Fibroblast of villous mesenchyme (primary cell): ENCODE data around the gene DSP. TPM values are rescaled to one million over a fixed set of nuclear protein-coding genes. Genes with fewer than 3 reads are reported as not detected.

Experiments used
- DNase-seq: peaks from one replicate; pipeline ENCODE4 v3.0.0-alpha.2; 2010; ENCODE audit warnings: low read depth
- H3K4me3 ChIP-seq: 2 replicates; pipeline ENCODE4 v1.5.1; 2011; ENCODE audit warnings: low read depth, mild to moderate bottlenecking, low read length
- total RNA-seq: library from RNA; depleted of rRNA; stranded (reverse); fragments of >200 nt; gene quantifications from 2 replicates; pipeline ENCODE4 v1.2.3, GENCODE V29; 2012
- TF ChIP-seq, protein P1 (sequence below): IDR thresholded peaks from 2 replicates; pipeline ENCODE4 v1.5.1; 2012; ENCODE audit warnings: low read depth, mild to moderate bottlenecking, low read length; ENCODE audit not compliant: insufficient read depth

DSP gene
- total RNA-seq, 1 donor, result 28.1 TPM

DNA sequence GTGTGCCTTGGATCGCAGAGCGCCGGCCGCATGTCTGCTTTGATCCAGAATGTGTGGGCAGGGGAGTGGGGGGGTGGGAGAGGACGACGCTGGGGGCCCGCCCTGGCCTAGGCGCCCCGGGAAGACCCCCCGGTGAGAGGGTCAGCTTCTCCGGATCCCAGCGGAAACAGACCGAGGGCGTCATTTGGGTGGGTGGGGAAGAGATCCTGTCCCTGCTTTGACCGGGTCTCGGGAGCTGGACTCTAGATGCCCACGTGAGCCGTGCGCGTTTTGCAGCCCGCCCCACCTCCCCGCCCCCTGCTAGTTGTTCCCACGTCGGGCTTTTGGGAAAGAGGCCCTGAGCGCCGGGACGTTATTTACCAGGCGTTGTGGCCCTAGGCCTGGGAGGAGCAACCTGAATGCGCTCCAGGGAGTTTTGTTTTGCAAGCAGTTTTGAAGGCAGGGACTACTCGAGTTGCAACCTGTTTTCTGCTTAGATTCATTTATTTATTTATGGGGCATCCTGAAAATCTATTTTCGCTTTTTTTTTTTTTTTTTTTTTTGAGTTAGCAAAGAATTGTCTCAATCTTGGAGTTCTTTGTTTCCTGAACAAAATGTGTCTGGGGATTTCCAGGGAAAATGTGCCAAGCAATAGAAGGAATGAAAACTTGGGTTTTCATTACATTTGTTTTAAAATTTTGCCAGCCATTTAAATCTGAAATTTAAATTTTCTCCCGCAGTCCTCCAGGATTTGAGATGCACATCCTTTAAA is 1.6 kb downstream of the DSP start:
- peak overlapping the region; percentile 56 for H3K4me3 ChIP-seq
- TF ChIP-seq, protein P1, sequence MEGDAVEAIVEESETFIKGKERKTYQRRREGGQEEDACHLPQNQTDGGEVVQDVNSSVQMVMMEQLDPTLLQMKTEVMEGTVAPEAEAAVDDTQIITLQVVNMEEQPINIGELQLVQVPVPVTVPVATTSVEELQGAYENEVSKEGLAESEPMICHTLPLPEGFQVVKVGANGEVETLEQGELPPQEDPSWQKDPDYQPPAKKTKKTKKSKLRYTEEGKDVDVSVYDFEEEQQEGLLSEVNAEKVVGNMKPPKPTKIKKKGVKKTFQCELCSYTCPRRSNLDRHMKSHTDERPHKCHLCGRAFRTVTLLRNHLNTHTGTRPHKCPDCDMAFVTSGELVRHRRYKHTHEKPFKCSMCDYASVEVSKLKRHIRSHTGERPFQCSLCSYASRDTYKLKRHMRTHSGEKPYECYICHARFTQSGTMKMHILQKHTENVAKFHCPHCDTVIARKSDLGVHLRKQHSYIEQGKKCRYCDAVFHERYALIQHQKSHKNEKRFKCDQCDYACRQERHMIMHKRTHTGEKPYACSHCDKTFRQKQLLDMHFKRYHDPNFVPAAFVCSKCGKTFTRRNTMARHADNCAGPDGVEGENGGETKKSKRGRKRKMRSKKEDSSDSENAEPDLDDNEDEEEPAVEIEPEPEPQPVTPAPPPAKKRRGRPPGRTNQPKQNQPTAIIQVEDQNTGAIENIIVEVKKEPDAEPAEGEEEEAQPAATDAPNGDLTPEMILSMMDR, result no peak
- peak; percentile 44 for DNase-seq

DNA sequence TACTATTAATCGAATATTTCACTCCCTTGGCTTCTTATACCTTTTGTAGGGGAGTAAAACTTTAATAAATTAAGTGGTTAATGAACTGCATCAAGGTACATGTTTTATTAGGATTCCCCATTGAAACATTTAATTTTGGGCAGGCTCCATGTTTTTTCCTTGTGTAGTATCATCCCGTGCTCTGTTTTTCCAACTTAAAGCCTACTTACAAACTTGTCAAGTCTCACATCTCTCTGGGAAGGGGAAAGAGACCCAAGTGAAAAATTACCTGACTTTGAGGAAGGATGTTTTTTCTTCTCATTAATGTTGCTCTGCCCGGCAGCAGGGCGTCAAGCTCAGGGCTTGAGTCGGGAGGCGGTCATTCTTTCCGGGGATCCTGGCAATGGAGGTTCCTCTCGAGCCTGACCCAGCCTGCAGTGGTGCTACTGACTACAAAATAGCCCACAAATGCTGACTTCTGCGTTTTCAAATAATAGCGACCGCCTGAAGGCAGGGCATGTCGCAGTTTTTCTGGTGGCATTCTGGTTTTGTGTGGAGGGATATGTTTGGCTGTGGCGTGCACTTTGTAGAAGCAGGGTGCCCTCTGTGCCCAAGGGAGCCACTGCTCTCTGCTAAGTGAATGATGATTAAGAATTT is 2.4 kb downstream of the DSP start:
- H3K4me3 ChIP-seq, result no peak overlapping the region
- TF ChIP-seq, protein P1, result no peak
- no peak for DNase-seq

DNA sequence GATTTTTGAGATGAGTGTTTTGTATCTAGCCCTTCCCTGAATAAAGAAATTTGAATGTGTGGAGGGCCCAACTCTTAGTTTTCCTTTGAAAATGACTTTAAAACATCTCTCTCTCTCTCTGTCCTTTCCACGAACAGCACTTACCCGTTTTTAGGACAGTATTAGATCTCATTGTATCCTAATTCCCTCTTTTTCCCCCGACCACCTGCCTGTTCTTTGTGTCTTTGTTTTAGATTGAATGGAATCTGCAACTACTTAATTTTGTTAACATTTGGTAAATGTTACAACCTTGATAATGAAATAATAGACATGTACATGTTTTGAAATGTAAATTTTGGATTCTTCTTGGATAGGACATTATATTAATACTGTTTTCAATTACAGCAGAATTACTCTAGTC is 3.1 kb downstream of the DSP start:
- no peak overlapping the region for H3K4me3 ChIP-seq
- TF ChIP-seq, protein P1, result no peak
- no peak for DNase-seq

DNA sequence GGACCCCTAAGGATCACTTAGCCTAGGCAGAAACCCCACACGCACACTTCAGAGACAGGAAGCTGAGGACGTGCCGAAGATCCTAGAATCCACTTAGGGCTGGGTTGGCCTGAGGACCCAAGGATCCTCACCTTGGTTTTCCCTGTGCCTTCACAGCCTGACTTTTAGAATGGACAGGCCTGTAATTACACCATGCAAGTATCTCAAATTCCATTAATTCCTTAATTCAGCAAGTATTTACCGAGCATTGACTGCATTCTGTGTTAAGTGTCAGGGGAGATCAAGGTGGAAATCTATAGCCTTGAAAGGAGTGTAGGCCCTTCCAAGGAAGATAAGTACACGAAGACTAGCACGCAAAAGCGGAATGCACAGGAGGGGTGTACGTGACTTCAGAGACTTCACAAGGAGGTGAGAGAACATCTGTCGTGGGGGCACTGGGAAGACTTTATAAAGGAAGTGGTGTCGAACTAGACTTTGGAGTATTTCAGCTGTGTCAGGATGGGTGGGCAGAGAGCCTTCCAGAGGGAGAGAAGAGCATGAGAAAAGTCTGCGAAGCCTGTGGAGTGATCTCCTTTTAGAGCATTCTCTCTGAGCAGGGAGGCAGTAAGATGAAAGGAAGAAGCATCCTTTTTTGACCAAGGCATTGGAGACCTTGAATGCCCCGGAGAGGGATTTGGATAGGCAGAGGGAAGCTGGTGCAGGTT is 4.0 kb downstream of the DSP start:
- H3K4me3 ChIP-seq, result no peak overlapping the region
- DNase-seq, result no peak
- TF ChIP-seq, protein P1, result no peak

DNA sequence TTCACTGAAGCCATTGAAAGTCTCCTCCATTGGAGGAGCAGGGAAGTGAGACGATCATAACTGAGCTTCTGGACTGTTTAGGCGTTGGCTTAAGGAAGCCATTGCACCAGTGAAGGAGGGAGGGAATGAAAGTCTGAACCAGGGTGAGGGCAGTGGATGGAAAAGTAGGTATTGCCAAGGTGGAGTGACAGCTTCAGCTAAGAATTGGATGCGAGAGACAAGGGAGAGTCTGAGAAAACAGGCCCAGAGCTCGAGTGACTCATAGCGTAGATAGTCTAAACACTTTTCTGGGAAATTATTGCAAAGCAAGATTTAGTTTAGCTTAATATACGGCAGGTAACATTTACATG is 4.5 kb downstream of the DSP start:
- TF ChIP-seq, protein P1, result no peak
- DNase-seq, result no peak
- no peak overlapping the region for H3K4me3 ChIP-seq

DNA sequence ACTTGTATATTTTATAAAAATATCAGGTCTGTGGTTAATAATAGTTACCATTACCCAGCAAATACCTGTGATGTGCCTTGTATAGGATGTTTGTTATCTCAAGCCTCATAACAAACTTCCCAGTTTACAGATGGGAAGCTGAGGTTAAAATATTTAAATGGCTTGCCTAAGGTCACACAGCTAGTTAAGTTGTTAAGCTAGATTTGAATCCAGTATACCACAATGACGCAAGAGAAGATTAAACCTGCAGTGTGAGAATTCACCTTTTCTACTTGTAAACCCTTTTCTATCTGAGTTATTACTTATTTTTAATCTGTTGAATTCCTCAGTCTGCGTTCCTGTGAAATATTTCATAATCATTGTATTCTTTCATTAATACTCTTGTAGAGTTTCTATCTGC is 4.9 kb downstream of the DSP start:
- DNase-seq, result no peak
- TF ChIP-seq, protein P1, result no peak
- no peak overlapping the region for H3K4me3 ChIP-seq
